ENCODE results near the gene LIMCH1.

- TF ChIP-seq CTCF (IDR thresholded peaks at IDR 0.05; ENCODE audit: borderline replicate concordance, extremely low read depth, low read length, poor library complexity, severe bottlenecking) (no peak), EZH2 (IDR thresholded peaks at IDR 0.05; ENCODE audit: borderline replicate concordance, low read depth, low read length, severe bottlenecking) (no peak)
These were observed 206.8 kb downstream of the LIMCH1 start for GRCh38 chr4:41744572-41745291.

All from DND-41 (cell line).